Ovary (tissue), 9 donors: Measurements from ENCODE around the gene SLC9A2. TPM values are rescaled to one million over a fixed set of nuclear protein-coding genes. Genes with fewer than 3 reads are reported as not detected.

Source experiments
- DNase-seq, 5 donors: peaks; one replicate each; pipeline ENCODE4 v3.0.0-alpha.2; 2019 to 2020
- H3K27ac ChIP-seq, 2 donors: fragments of 200-600 bp; one replicate each; pipeline versions ENCODE4 v1.5.1 to v1.8.0; 2019 to 2022
- H3K27me3 ChIP-seq: fragments of 200-600 bp; one replicate; pipeline ENCODE4 v1.8.0; 2022
- H3K36me3 ChIP-seq: fragments of 200-600 bp; sonication (generic); one replicate; pipeline ENCODE4 v1.5.1; 2019
- H3K4me1 ChIP-seq: one replicate; pipeline ENCODE4 v1.8.1; 2013; ENCODE audit warnings: mild to moderate bottlenecking, moderate library complexity; ENCODE audit not compliant: insufficient read depth
- H3K4me3 ChIP-seq: fragments of 200-600 bp; sonication (generic); one replicate; pipeline ENCODE4 v1.5.1; 2017
- H3K9me3 ChIP-seq, 2 donors: fragments of 200-600 bp in 1 of 2; sonication (generic) in 1 of 2; one replicate each; pipeline versions ENCODE4 v1.5.1 to v1.8.1; 2013 to 2019; ENCODE audit warnings: mild to moderate bottlenecking in 1 of 2, moderate library complexity in 1 of 2
- CTCF ChIP-seq, 3 donors: fragments of 450-650 bp in 2 of 3; fragments of 200-600 bp in 1 of 3; IDR thresholded peaks; one replicate each; pipeline versions ENCODE4 v1.5.1 to v1.8.0; 2016 to 2022; ENCODE audit warnings: antibody characterized with exemption in 3 of 3, mild to moderate bottlenecking in 1 of 3
- EP300 ChIP-seq: sonication (generic); formaldehyde crosslinking; IDR thresholded peaks from one replicate; pipeline ENCODE4 v1.6.1; 2017; ENCODE audit warnings: antibody characterized with exemption
- POLR2A ChIP-seq: fragments of 450-650 bp; IDR thresholded peaks from one replicate; pipeline ENCODE4 v1.6.1; 2017; ENCODE audit warnings: antibody characterized with exemption, mild to moderate bottlenecking, moderate library complexity
- WGBS, 3 donors: extraction: QIAGEN DNeasy Blood & Tissue Kit in 1 of 3; methylation state at CpG; one replicate each; pipeline versions ENCODE4 v1.1.5 to v1.1.7; 2013 to 2017; 5-methylcytosine and 5-hydroxymethylcytosine counted together
- intact Hi-C, 4 donors: fragments of 100-400 bp; cut with DNase I; formaldehyde crosslinking; loops; one replicate each; pipeline versions ENCODE4 v1.11.0 to v1.15.1; 2022 to 2023
- polyA plus RNA-seq, 2 donors: library from polyadenylated mRNA; stranded (reverse); fragments of 200-250 nt in 1 of 2; fragments of 350-450 nt in 1 of 2; fragmentation: Illumina TruSeq in 1 of 2; extraction: RNeasy Lipid Tissue Mini Kit (QIAGEN cat#74804) in 1 of 2; gene quantifications; one replicate each; pipeline ENCODE4 v1.2.3, GENCODE V29; 2013 to 2014
- total RNA-seq, 7 donors: library from RNA; depleted of rRNA in 2 of 7; stranded (reverse); fragments of >200 nt in 2 of 7; fragmentation: NEBNext Ultra II Directional in 3 of 7; extraction: Animal tissue kit (Norgen Biotek cat#: 25700) in 3 of 7; gene quantifications; one replicate each; pipeline versions ENCODE4 v1.1.0 to v1.2.4, GENCODE V29; 2016 to 2023
- donor health status: DM: no; HTN: no; CAD: no; lungs with moderate emphysema.
- donor health status: DM: no; HTN: no; CAD: no.
- donor health status: Bipolar disorder and iron deficiency.
- donor health status: DM: yes; HTN: yes; CAD: no.
- donor health status: DM: no; HTN: no; CAD: no.
- donor health status: DM: yes; HTN: yes; CAD: no.

Gene SLC9A2
- total and polyA plus RNA-seq, 9 donors = 0.08 to 0.46 (median 0.15) TPM; not detected in 5

GRCh38 chr2:102668171-102668570, 48.8 kb downstream of the SLC9A2 start:
- no peak for DNase-seq
- Histone ChIP-seq H3K36me3 (no peaks in the 10 kb centered on the region), H3K9me3 (no peaks in the 10 kb centered on the region), H3K27me3 (no peaks in the 10 kb centered on the region), H3K27ac (no peak overlapping the region), H3K4me1 (no peaks in the 10 kb centered on the region), H3K4me3 (no peak overlapping the region)
- intact Hi-C loops = no loop called here
- TF ChIP-seq CTCF (IDR thresholded peaks at IDR 0.05) (no peak), POLR2A (no peak), EP300 (no peak)
- WGBS, 3 donors = 58 to 67% (median 59%) methylated on average over 4 of the region's 4 CpGs

GRCh38 chr2:102669401-102669800, 50.0 kb downstream of the SLC9A2 start:
- 86 to 94% (median 89%) methylated on average over 1 of the region's 1 CpG for WGBS, 3 donors
- no peak for TF ChIP-seq EP300
- no peak for TF ChIP-seq POLR2A
- no peak for TF ChIP-seq CTCF (IDR thresholded peaks at IDR 0.05)
- no peak for DNase-seq
- no peaks in the 10 kb centered on the region for H3K27me3 ChIP-seq
- intact Hi-C loops = no loop called here
- no peaks in the 10 kb centered on the region for H3K9me3 ChIP-seq
- no peaks in the 10 kb centered on the region for H3K4me1 ChIP-seq
- no peak overlapping the region for H3K4me3 ChIP-seq
- H3K36me3 ChIP-seq = no peaks in the 10 kb centered on the region
- H3K27ac ChIP-seq = no peak overlapping the region

- WGBS, 3 donors = 59 to 65% (median 63%) methylated on average over 4 of the region's 4 CpGs
- Histone ChIP-seq H3K36me3 (no peaks in the 10 kb centered on the region), H3K27ac (no peak overlapping the region), H3K4me1 (no peaks in the 10 kb centered on the region), H3K4me3 (no peak overlapping the region), H3K9me3 (no peaks in the 10 kb centered on the region), H3K27me3 (no peaks in the 10 kb centered on the region)
- DNase-seq = no peak
- TF ChIP-seq POLR2A = no peak
- intact Hi-C loops = no loop called here
These were observed 52.9 kb downstream of the SLC9A2 start for GRCh38 chr2:102672107-102672776.

GRCh38 chr2:102674370-102674769, 55.0 kb downstream of the SLC9A2 start:
- Histone ChIP-seq H3K9me3 (no peaks in the 10 kb centered on the region), H3K4me1 (no peaks in the 10 kb centered on the region), H3K36me3 (no peaks in the 10 kb centered on the region), H3K27ac (no peak overlapping the region), H3K4me3 (no peak overlapping the region), H3K27me3 (no peaks in the 10 kb centered on the region)
- WGBS, 3 donors = 87 to 92% (median 88%) methylated on average over 2 of the region's 2 CpGs
- no peak for DNase-seq
- intact Hi-C loops = no loop called here
- TF ChIP-seq EP300 (no peak), POLR2A (no peak), CTCF (IDR thresholded peaks at IDR 0.05) (no peak)

- Histone ChIP-seq H3K27ac (no peak overlapping the region), H3K36me3 (no peaks in the 10 kb centered on the region), H3K4me3 (no peak overlapping the region), H3K27me3 (no peaks in the 10 kb centered on the region), H3K9me3 (no peaks in the 10 kb centered on the region), H3K4me1 (no peaks in the 10 kb centered on the region)
- DNase-seq = no peak
- intact Hi-C loops = no loop called here
- TF ChIP-seq CTCF (IDR thresholded peaks at IDR 0.05) (no peak), EP300 (no peak), POLR2A (no peak)
- 76 to 81% (median 80%) methylated on average over 4 of the region's 4 CpGs for WGBS, 3 donors
These were observed 55.5 kb downstream of the SLC9A2 start for GRCh38 chr2:102674836-102675235.
